Neural cell (in vitro differentiated cells): Measurements from ENCODE around the gene DNAH8. TPM values are rescaled to one million over a fixed set of nuclear protein-coding genes. Genes with fewer than 3 reads are reported as not detected.

Experiments used
- H2AFZ ChIP-seq: fragments of 200-600, 300-800 bp; sonication (generic), shearing (Covaris generic); 2 replicates; pipeline ENCODE4 v1.6.0; 2014; ENCODE audit warnings: low read depth, mild to moderate bottlenecking, antibody characterized with exemption, low read length, moderate library complexity
- H3F3A ChIP-seq: fragments of 200-600 bp; shearing (Covaris generic); 2 replicates; pipeline ENCODE4 v1.6.1; 2016; ENCODE audit warnings: mild to moderate bottlenecking, moderate library complexity, mixed read lengths, antibody characterized with exemption, low read length; ENCODE audit not compliant: insufficient read depth, poor library complexity, severe bottlenecking
- H3K27ac ChIP-seq: fragments of 200-600, 300-800 bp; sonication (generic), shearing (Covaris generic); 2 replicates; pipeline ENCODE4 v1.5.1; 2014; ENCODE audit warnings: mild to moderate bottlenecking, low read length, moderate library complexity
- H3K27me3 ChIP-seq: fragments of 300-800, 200-600 bp; sonication (generic), shearing (Covaris generic); 2 replicates; pipeline ENCODE4 v1.6.0; 2014; ENCODE audit warnings: mild to moderate bottlenecking, low read depth, low read length, moderate library complexity; ENCODE audit not compliant: insufficient read depth
- H3K36me3 ChIP-seq: fragments of 300-800, 200-600 bp; sonication (generic), shearing (Covaris generic); 2 replicates; pipeline ENCODE4 v1.5.1; 2014; ENCODE audit warnings: mild to moderate bottlenecking, antibody characterized with exemption, low read length, moderate library complexity; ENCODE audit not compliant: insufficient read depth
- H3K4me2 ChIP-seq: fragments of 300-800, 200-600 bp; sonication (generic), shearing (Covaris generic); 2 replicates; pipeline ENCODE4 v1.6.0; 2014; ENCODE audit warnings: mild to moderate bottlenecking, low read length
- H3K4me3 ChIP-seq: fragments of 300-800, 200-600 bp; sonication (generic), shearing (Covaris generic); 2 replicates; pipeline ENCODE4 v1.5.1; 2014; ENCODE audit warnings: mild to moderate bottlenecking, low read length, moderate library complexity
- H3K79me2 ChIP-seq: fragments of 200-600 bp; shearing (Covaris generic); replicated peaks from 2 replicates; pipeline ENCODE4 v1.6.0; 2014; ENCODE audit warnings: mild to moderate bottlenecking, low read length, moderate library complexity; ENCODE audit not compliant: insufficient read depth
- H3K9ac ChIP-seq: fragments of 300-800, 200-600 bp; sonication (generic), shearing (Covaris generic); 2 replicates; pipeline ENCODE4 v1.6.1; 2016; ENCODE audit warnings: mild to moderate bottlenecking, low read length, mixed read lengths
- H3K9me2 ChIP-seq: fragments of 200-600 bp; shearing (Covaris generic); 2 replicates; pipeline ENCODE4 v1.6.1; 2016; ENCODE audit warnings: mild to moderate bottlenecking, low read length, mixed read lengths; ENCODE audit not compliant: insufficient read depth
- H3K9me3 ChIP-seq: fragments of 200-600, 300-800 bp; sonication (generic), shearing (Covaris generic); 2 replicates; pipeline ENCODE4 v1.6.1; 2016; ENCODE audit warnings: mild to moderate bottlenecking, mixed run types, low read length, moderate library complexity, mixed read lengths
- H4K20me1 ChIP-seq: fragments of 200-600 bp; shearing (Covaris generic); 2 replicates; pipeline ENCODE4 v1.6.1; 2016; ENCODE audit warnings: mild to moderate bottlenecking, mixed run types; ENCODE audit not compliant: insufficient read depth
- EP300 ChIP-seq: fragments of 450-650 bp; conservative IDR thresholded peaks from 2 replicates; pipeline ENCODE4 v1.6.1; 2014; ENCODE audit warnings: antibody characterized with exemption, mild to moderate bottlenecking, moderate library complexity; ENCODE audit not compliant: poor library complexity, severe bottlenecking
- EZH2 ChIP-seq: fragments of 200-600, 300-800 bp; shearing (Covaris generic), sonication (generic); IDR thresholded peaks from 2 replicates; pipeline ENCODE4 v1.6.1; 2014; ENCODE audit warnings: antibody characterized with exemption, low read length, borderline replicate concordance, mild to moderate bottlenecking; ENCODE audit not compliant: insufficient read depth, poor library complexity, severe bottlenecking
- MXI1 ChIP-seq: fragments of 450-650 bp; conservative IDR thresholded peaks from 2 replicates; pipeline ENCODE4 v1.6.1; 2014; ENCODE audit warnings: antibody characterized with exemption, mild to moderate bottlenecking; ENCODE audit not compliant: poor library complexity, severe bottlenecking
- POLR2AphosphoS5 ChIP-seq: IDR thresholded peaks from 2 replicates; pipeline ENCODE4 v1.6.1; 2012
- RAD21 ChIP-seq: fragments of 450-650 bp; conservative IDR thresholded peaks from 2 replicates; pipeline ENCODE4 v1.6.1; 2014; ENCODE audit warnings: antibody characterized with exemption, mild to moderate bottlenecking, moderate library complexity
- SMC3 ChIP-seq: fragments of 450-650 bp; conservative IDR thresholded peaks from 2 replicates; pipeline ENCODE4 v1.6.1; 2014; ENCODE audit warnings: antibody characterized with exemption, mild to moderate bottlenecking, moderate library complexity; ENCODE audit not compliant: poor library complexity
- TAF1 ChIP-seq: IDR thresholded peaks from 2 replicates; pipeline ENCODE4 v1.6.1; 2012; ENCODE audit warnings: low read depth
- polyA plus RNA-seq: library from polyadenylated mRNA; depleted of rRNA; stranded (reverse); fragments of >200 nt; gene quantifications from 2 replicates; pipeline ENCODE4 v1.2.3, GENCODE V29; 2014
- TF ChIP-seq, protein P1 (sequence below): IDR thresholded peaks from 2 replicates; pipeline ENCODE4 v1.6.1; 2012; ENCODE audit warnings: borderline replicate concordance
- TF ChIP-seq, protein P2 (sequence below): fragments of 450-650 bp; IDR thresholded peaks from 2 replicates; pipeline ENCODE4 v1.5.1; 2014; ENCODE audit warnings: antibody characterized with exemption, mild to moderate bottlenecking, moderate library complexity; ENCODE audit not compliant: poor library complexity, severe bottlenecking

The DNAH8 gene
- polyA plus RNA-seq, 1 donor from 2014 or later = 0.07 TPM

GRCh38 chr6:38845931-38846330, 130.8 kb downstream of the DNAH8 start:
- no peak overlapping the region for H3K27ac ChIP-seq
- H3F3A ChIP-seq = no peaks in the 10 kb centered on the region
- H2AFZ ChIP-seq = no peak overlapping the region
- H3K9me2 ChIP-seq = no peaks in the 10 kb centered on the region
- no peak overlapping the region for H3K4me3 ChIP-seq
- H3K9me3 ChIP-seq = no peaks in the 10 kb centered on the region
- no peaks in the 10 kb centered on the region for H3K36me3 ChIP-seq
- H3K4me2 ChIP-seq = no peak overlapping the region
- TF ChIP-seq, protein P1, sequence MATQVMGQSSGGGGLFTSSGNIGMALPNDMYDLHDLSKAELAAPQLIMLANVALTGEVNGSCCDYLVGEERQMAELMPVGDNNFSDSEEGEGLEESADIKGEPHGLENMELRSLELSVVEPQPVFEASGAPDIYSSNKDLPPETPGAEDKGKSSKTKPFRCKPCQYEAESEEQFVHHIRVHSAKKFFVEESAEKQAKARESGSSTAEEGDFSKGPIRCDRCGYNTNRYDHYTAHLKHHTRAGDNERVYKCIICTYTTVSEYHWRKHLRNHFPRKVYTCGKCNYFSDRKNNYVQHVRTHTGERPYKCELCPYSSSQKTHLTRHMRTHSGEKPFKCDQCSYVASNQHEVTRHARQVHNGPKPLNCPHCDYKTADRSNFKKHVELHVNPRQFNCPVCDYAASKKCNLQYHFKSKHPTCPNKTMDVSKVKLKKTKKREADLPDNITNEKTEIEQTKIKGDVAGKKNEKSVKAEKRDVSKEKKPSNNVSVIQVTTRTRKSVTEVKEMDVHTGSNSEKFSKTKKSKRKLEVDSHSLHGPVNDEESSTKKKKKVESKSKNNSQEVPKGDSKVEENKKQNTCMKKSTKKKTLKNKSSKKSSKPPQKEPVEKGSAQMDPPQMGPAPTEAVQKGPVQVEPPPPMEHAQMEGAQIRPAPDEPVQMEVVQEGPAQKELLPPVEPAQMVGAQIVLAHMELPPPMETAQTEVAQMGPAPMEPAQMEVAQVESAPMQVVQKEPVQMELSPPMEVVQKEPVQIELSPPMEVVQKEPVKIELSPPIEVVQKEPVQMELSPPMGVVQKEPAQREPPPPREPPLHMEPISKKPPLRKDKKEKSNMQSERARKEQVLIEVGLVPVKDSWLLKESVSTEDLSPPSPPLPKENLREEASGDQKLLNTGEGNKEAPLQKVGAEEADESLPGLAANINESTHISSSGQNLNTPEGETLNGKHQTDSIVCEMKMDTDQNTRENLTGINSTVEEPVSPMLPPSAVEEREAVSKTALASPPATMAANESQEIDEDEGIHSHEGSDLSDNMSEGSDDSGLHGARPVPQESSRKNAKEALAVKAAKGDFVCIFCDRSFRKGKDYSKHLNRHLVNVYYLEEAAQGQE = no peak
- TF ChIP-seq TAF1 = no peak
- no peaks in the 10 kb centered on the region for H3K79me2 ChIP-seq
- no peaks in the 10 kb centered on the region for H4K20me1 ChIP-seq
- H3K27me3 ChIP-seq = no peaks in the 10 kb centered on the region
- H3K9ac ChIP-seq = no peak overlapping the region

DNA sequence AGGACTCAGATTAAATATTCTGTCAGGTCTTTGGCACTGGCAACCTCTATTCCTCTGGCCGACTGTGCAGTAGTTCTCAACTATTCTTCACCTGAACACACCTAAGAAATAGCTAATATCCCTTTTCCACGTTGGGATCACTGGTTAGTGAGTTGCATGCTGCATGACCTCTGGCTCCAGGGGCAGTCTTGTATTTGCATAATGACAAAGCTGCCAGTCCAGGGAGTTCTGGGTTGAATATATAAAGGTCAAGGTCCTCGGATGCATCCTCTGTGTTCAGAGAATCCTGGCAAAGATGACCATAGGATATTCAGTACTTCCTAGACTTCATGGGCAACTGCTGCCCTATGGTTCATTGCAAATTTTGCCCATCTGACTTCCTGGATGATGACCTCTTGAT, 131.2 kb downstream of the DNAH8 start:
- Histone ChIP-seq H3K9me2 (no peaks in the 10 kb centered on the region), H3F3A (no peaks in the 10 kb centered on the region), H3K27me3 (no peaks in the 10 kb centered on the region), H3K4me3 (no peak overlapping the region), H2AFZ (no peak overlapping the region), H3K79me2 (no peaks in the 10 kb centered on the region), H3K36me3 (no peaks in the 10 kb centered on the region), H4K20me1 (no peaks in the 10 kb centered on the region), H3K4me2 (no peak overlapping the region), H3K9ac (no peak overlapping the region), H3K27ac (no peak overlapping the region), H3K9me3 (no peaks in the 10 kb centered on the region)
- TF ChIP-seq SMC3 (no peak), RAD21 (no peak), EZH2 (no peak), TAF1 (no peak), EP300 (no peak), POLR2AphosphoS5 (no peak), MXI1 (no peak)
- TF ChIP-seq, protein P1 = no peak
- TF ChIP-seq, protein P2, sequence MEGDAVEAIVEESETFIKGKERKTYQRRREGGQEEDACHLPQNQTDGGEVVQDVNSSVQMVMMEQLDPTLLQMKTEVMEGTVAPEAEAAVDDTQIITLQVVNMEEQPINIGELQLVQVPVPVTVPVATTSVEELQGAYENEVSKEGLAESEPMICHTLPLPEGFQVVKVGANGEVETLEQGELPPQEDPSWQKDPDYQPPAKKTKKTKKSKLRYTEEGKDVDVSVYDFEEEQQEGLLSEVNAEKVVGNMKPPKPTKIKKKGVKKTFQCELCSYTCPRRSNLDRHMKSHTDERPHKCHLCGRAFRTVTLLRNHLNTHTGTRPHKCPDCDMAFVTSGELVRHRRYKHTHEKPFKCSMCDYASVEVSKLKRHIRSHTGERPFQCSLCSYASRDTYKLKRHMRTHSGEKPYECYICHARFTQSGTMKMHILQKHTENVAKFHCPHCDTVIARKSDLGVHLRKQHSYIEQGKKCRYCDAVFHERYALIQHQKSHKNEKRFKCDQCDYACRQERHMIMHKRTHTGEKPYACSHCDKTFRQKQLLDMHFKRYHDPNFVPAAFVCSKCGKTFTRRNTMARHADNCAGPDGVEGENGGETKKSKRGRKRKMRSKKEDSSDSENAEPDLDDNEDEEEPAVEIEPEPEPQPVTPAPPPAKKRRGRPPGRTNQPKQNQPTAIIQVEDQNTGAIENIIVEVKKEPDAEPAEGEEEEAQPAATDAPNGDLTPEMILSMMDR = no peak
